GM18520 (cell line): Measurements from ENCODE around the gene GART.
"Not testable (repeated sequence)": the region's sequence is repeated elsewhere in the genome, so short reads cannot be mapped to it uniquely, and the experiment has no call there.

ENCODE experiments used
- ATAC-seq: cut with Tn5 transposase; IDR thresholded peaks from one replicate; pipeline ENCODE4 v1.9.1; 2021; ENCODE audit not compliant: unreplicated experiment

The GART gene

GRCh38 chr21:33522297-33522952 lies 19.5 kb downstream of the GART start:
- no peak for ATAC-seq

- ATAC-seq, result no peak
Measured at GRCh38 chr21:33518899-33519298, 23.0 kb downstream of the GART start.

DNA sequence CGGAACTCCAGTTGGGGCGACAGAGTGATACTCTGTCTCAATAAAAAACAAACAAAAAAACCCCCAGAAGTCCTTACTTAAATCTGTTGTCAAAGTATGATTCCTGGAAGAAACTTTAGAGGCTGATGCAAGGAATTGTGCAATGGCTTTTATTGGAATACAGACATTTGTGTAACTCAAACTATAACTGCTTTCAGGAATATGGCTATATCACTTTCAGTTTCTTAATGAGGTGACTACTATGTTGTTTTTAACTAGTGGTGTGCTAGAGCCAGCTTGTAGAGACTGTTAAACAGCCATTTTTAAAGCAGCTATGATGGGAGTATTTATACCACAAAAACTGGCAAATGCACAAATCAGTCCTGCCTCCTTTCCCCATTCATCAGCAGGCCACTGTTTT lies 27.7 kb downstream of the GART start:
- no peak for ATAC-seq

DNA sequence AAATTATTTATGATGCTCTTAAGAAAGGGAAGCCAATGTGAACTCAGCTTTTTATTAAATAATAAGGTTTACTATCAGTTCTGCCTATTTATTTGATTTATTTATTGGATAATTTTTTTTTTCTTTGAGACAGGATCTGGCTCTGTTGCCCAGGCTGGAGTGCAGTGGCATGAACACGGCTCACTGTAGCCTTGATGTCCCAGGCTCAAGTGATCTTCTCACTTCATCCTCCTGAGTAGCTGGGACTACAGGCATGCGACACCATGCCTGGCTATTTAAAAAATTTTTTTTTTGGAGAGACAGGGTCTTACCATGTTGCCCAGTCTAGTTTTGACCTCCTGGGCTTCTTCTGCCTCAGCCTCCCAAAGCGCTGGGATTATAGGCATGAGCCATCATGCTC lies 29.4 kb downstream of the GART start:
- no peak for ATAC-seq

GRCh38 chr21:33511639-33512038 lies 30.3 kb downstream of the GART start:
- no peak for ATAC-seq

GRCh38 chr21:33510826-33511225 lies 31.1 kb downstream of the GART start:
- no peak for ATAC-seq

DNA sequence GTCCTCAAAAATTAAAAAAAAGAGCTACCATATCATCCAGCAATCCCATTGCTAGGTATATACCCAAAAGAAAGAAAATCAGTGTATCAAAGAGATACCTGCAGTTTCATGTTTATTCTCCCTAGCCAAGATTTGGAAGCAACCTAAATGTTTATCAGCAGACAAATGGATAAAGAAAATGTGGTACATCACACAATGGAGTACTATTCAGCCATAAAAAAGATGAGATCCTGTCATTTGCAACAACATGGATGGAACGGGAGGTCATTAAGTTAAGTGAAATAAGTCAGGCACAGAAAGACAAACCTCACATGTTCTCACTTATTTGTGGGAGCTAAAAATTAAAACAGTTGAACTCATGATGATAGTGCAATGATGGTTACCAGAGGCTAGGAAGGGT lies 34.9 kb downstream of the GART start:
- not testable (repeated sequence) for ATAC-seq

DNA sequence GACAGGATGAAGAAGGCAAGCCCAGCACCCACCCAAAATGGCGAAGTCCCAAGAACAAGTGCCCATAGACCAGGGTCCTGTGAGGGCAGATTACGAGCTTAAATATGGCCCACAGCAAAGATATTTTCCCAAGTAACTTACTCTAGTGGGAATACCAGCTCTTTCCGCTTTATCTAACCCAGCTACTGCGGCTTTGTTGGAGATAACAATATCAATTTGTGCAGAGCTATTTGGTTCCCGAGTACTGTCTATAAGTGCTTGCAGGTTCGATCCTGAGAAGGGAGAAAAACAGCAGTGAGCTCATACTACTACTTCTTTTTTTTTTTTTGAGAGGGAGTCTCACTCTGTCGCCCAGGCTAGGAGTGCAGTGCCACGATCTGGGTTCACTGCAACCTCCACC lies 36.1 kb downstream of the GART start:
- no peak for ATAC-seq

- no peak for ATAC-seq
Measured at GRCh38 chr21:33496345-33496744, 45.6 kb downstream of the GART start.

DNA sequence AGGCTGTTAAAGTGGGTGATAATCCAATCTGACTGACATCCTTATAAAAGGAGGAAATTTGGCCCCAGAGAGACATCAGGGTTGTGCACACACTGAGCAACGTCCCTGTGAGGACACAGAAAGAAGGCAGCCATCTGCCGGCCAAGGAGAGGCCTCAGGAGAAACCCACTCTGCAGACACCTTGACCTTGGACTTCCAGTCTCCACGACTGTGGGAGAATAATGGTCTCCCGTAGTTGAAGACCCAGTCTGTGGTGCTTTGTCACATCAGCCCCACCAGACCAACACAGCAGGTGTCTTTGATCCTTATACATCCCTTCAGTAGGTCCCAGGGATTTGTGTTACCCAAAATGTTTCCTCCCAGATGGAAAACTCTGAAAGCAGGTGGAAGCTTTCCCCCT lies 46.2 kb downstream of the GART start:
- no peak for ATAC-seq

- ATAC-seq, result no peak
Measured at GRCh38 chr21:33493756-33494155, 48.2 kb downstream of the GART start.

DNA sequence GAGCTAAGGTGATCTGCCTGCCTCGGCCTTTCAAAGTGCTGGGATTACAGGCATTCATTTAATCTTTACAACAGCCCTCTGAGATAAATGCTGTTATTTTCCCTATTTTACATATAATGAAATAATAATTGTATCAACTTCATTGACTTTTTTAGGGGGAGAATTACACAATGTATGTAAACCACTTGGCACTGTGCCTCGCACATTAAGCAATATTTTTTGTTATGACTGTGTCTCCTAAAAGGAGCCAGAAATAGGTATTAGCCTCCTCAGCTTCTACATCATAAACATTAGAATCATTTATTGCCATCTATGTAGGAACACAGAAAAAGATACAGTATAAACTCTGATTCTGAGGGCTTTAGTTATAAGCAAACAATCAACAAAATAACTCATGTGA lies 49.3 kb downstream of the GART start:
- ATAC-seq, result no peak

DNA sequence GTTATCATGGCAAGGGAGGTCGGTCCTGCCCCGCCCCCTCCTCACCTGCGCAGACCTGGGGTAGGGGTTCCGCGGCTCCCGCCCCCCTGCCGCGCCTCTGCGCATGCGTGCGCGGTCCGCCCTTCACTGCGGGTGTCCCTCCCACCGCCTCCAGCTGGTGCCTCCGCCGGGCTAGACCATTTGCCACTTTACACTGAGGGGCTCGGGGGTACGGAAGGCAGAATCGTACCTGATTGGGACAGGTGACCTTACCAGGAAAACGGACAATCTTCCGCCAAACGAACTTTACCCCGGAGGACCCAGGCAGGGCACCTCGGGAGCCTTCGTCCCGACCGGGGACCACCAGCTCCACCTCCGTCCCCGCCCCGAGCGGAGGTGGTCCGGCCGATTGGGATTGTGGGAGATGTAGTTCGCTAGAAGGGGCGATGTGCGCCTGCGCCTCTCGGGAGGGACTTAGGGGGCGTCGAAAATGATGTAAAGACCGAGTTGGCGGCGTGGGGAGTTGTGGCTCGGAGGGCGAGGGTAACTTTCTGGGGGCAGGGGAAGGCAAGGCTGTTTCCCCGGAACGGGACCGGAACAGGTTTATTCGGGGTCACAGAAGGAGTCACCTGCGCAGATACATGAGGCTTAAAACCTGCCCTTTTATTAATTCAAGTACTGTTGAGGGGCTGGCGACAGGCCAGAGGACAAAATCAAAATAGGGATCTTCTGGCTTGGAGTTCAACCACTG lies 50.4 kb downstream of the GART start, which contains the start of gene DNAJC28:
Gene DNAJC28, minus strand, starts transcription at position 344 of the 730 bp plus-strand sequence. CDS start 2,323 bp downstream, outside the sequence.
- ATAC-seq, result peak; percentile 94

- no peak for ATAC-seq
Measured at GRCh38 chr21:33490991-33491372, 50.9 kb downstream of the GART start.

DNA sequence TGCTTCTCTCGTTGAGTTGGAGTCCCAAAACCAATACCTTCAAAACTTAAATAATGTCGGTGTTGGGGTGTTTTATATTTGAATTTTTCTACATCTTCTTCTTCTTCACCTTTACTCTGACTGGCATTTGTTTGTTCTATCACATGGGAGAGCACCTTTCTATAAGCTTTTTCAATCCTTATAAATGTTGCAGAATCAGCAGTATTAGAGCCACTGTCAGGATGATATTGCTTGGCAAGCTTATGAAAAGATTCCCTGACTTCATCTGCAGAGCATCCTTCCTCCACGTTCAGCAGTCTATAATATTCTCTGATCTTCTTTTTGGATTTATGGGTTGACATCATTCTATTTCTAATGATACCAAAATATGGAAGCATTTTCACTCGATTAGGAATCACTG lies 53.0 kb downstream of the GART start:
- ATAC-seq, result no peak

- no peak for ATAC-seq
Measured at GRCh38 chr21:33487996-33488395, 53.9 kb downstream of the GART start.

- ATAC-seq, result no peak
Measured at GRCh38 chr21:33481314-33481943, 60.5 kb downstream of the GART start.

DNA sequence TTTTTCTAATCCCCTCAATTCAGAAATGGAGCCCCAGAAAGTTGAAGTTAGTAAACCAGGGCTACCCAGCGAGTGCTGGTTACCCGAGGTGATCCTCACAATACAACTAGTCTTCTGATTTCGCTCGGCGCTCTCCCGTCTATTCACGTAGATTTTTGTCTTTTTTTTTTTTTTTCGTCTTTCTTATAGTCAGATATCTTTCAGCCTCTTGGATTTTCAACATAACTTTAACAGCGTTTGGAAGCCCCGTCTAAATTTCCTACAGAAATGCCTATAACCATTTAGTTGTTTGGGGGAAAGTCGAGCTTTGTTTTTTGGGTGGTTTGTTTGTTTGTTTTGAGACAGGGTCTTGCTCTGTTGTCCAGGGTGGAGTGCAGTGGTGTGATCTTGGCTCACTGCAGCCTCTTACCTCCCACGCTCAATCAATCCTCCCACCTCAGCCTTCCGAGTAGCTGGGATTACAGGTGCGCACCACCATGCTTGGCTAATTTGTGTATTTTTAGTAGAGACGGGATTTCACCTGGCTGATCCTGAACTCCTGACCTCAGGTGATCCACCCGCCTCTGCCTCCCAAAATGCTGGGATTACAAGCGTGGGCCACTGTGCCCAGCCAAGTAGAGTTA lies 61.3 kb downstream of the GART start:
- no peak for ATAC-seq

DNA sequence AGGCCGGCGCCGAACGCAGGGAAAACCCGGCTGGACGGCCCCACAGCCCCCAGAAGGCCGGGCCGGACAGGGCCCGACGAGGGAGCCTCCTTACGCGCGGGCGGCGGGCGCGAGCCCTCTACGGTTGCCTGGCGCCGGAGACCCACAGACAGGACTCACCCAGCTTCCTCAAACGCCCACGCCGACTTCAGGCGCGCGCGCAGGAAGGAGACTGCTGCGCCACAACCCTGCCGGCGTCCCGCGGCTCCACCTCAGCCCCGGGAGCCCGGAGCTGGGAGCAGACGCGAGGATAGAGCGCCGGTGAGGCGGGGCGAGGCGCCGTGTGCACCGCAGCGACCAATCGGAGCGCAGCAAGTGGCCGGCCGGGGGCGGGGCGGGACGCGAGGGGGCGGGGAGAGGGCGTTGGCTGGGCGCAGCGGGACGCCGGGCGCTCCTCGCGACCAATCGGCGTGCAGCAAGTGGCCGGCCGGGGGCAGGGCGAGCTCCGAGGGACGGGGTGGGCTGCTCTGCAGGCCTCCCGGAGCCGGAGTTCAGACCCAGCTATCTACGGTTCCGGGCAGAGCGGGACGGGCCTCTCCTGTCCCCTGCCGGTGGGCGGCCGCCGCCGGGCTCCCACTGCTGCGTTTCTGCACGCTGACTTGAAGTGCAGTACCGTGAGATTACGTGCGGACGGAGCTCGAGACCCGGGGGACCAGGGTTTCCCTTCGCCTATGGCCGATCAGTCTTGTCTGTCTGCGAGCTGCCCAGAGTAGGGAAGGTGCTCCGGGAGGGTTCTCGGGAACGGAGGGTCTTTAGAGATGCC lies 62.0 kb downstream of the GART start, which contains the start of gene TMEM50B:
Gene TMEM50B, minus strand, starts transcription at position 296 of the 802 bp plus-strand sequence. CDS start 11,089 bp downstream, outside the sequence.
- ATAC-seq, result peak; percentile 90

DNA sequence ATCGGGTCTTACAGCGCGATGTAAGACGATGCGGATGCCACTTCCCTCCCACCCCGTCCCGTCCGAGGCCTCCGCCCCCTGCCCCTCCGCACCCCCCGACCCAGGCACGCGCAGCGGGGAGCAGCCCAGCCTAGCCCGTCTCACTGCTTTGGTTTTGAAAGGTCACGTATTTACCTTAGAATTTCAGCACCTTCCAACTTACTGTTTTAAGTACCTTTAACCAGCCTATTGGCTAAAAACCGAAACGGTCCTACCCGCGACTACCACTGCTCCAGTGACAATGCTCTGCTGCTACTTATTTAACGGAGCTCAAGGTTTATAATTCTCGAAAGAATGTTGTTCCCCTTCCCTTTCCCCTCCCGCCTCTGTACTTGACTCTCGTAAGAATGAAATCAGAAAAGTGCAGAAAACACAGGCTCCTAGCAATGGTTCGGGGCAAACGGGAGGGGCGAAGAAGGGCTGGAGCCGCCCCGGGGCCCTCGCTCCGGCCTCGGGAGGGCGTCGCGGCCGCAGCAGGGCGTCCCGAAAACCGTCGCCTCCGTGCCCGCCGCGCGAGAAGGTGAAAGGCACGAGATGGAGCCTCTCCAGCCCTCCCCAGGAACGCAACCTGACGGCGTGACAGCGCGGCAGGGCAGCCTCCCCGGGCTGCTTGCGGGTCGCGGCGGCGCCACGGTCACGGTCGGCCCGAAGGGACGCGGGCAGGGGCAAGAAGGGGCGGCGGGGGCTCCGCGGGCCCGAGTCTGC lies 62.8 kb downstream of the GART start:
- ATAC-seq, result peak; percentile 8
